ENCODE results near the gene CHRNA1.

CHRNA1 gene

DNA sequence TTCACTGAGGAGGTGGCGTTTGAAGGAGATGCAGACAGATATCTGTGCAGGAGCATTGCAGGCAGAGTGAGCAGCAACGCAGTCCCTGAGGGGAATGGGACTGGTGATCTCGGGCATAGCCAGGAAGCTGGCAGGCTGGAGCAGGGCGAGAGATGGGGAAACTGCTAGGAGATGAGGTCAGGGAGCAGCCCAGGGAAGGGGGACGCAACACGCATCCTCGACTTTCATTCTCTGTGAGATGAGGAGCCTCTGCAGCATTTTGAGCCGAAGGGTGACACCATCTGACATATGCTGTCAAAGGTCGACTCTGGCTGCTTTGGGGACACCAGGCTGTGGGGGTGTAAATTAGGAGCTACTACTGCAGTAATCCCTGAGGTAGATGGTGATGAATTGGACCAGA is 4.3 kb upstream of the CHRNA1 start:
- no peak for DNase-seq (ENCODE audit: extremely low read depth, insufficient read length)
- H3K4me3 ChIP-seq (replicated peaks; ENCODE audit: low read depth, low read length): no peak overlapping the region
- TF ChIP-seq, protein P1, sequence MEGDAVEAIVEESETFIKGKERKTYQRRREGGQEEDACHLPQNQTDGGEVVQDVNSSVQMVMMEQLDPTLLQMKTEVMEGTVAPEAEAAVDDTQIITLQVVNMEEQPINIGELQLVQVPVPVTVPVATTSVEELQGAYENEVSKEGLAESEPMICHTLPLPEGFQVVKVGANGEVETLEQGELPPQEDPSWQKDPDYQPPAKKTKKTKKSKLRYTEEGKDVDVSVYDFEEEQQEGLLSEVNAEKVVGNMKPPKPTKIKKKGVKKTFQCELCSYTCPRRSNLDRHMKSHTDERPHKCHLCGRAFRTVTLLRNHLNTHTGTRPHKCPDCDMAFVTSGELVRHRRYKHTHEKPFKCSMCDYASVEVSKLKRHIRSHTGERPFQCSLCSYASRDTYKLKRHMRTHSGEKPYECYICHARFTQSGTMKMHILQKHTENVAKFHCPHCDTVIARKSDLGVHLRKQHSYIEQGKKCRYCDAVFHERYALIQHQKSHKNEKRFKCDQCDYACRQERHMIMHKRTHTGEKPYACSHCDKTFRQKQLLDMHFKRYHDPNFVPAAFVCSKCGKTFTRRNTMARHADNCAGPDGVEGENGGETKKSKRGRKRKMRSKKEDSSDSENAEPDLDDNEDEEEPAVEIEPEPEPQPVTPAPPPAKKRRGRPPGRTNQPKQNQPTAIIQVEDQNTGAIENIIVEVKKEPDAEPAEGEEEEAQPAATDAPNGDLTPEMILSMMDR (IDR thresholded peaks at IDR 0.05; ENCODE audit: insufficient read depth, low read length, poor library complexity, severe bottlenecking): no peak
- no peaks in the 10 kb centered on the region for H3K36me3 ChIP-seq (ENCODE audit: control insufficient read depth, insufficient read depth, low read length)
- no peaks in the 10 kb centered on the region; the same call in 1 of the 2 replicates for H3K27me3 ChIP-seq (replicated peaks; ENCODE audit: control insufficient read depth, insufficient read depth, low read length)

- TF ChIP-seq, protein P1 (IDR thresholded peaks at IDR 0.05; ENCODE audit: insufficient read depth, low read length, poor library complexity, severe bottlenecking): no peak
- H3K4me3 ChIP-seq (replicated peaks; ENCODE audit: low read depth, low read length): no peak overlapping the region
- no peaks in the 10 kb centered on the region for H3K36me3 ChIP-seq (ENCODE audit: control insufficient read depth, insufficient read depth, low read length)
- H3K27me3 ChIP-seq (replicated peaks; ENCODE audit: control insufficient read depth, insufficient read depth, low read length): no peaks in the 10 kb centered on the region
- DNase-seq (ENCODE audit: extremely low read depth, insufficient read length): no peak
Observed at GRCh38 chr2:174766271-174766670, 2.0 kb upstream of the CHRNA1 start.

GRCh38 chr2:174765576-174765975 is 1.3 kb upstream of the CHRNA1 start:
- TF ChIP-seq, protein P1 (IDR thresholded peaks at IDR 0.05; ENCODE audit: insufficient read depth, low read length, poor library complexity, severe bottlenecking): no peak
- Histone ChIP-seq H3K4me3 (replicated peaks; ENCODE audit: low read depth, low read length) (no peak overlapping the region), H3K36me3 (ENCODE audit: control insufficient read depth, insufficient read depth, low read length) (no peaks in the 10 kb centered on the region), H3K27me3 (replicated peaks; ENCODE audit: control insufficient read depth, insufficient read depth, low read length) (no peaks in the 10 kb centered on the region; the same call in 1 of the 2 replicates)
- no peak for DNase-seq (ENCODE audit: extremely low read depth, insufficient read length)

GRCh38 chr2:174763780-174764179 is 492 bp downstream of the CHRNA1 start:
- Histone ChIP-seq H3K4me3 (replicated peaks; ENCODE audit: low read depth, low read length) (no peak overlapping the region), H3K36me3 (ENCODE audit: control insufficient read depth, insufficient read depth, low read length) (no peaks in the 10 kb centered on the region), H3K27me3 (replicated peaks; ENCODE audit: control insufficient read depth, insufficient read depth, low read length) (no peaks in the 10 kb centered on the region; the same call in 1 of the 2 replicates)
- TF ChIP-seq, protein P1 (IDR thresholded peaks at IDR 0.05; ENCODE audit: insufficient read depth, low read length, poor library complexity, severe bottlenecking): no peak
- DNase-seq (ENCODE audit: extremely low read depth, insufficient read length): no peak

DNA sequence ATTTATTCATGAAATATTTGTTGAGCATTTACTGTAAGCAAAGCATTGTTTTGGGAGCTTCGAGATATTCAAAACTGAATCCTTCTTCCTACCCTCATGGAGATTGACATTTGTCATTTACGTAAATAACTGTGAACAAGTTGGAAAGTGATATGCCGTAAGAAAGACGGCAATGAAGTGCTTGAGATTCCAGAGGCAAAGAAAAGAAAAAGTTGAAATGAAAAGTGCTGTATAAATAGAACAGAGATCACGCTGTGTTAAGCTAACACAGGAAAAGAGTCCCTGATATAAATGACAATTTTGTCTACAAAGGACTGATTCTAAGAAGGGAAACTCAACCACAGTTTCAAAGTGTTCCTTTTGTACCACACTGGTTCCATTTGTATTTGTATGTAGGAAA is 1.8 kb downstream of the CHRNA1 start:
- no peak for DNase-seq (ENCODE audit: extremely low read depth, insufficient read length)
- no peak overlapping the region for H3K4me3 ChIP-seq (replicated peaks; ENCODE audit: low read depth, low read length)
- no peaks in the 10 kb centered on the region; the same call in 1 of the 2 replicates for H3K27me3 ChIP-seq (replicated peaks; ENCODE audit: control insufficient read depth, insufficient read depth, low read length)
- TF ChIP-seq, protein P1 (IDR thresholded peaks at IDR 0.05; ENCODE audit: insufficient read depth, low read length, poor library complexity, severe bottlenecking): no peak
- H3K36me3 ChIP-seq (ENCODE audit: control insufficient read depth, insufficient read depth, low read length): no peaks in the 10 kb centered on the region

DNA sequence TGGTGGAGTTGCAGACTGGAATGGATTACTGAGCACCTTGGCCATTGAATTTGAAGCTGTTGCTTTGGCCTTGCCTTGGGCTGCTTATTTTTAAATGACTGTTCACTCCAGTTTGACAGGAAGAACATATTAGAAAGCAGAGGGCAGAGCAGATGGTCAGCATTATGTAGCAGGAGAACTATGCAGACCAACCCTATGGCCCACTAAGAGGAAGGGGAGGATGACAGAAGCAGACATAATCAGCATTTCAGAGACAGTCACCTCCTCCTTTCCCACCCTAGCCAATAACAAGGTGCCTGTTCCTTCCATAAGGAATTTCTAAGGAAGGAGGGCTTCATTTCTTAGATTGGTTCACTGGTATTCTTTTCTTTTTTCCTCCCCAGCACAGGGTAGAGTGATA is 2.4 kb downstream of the CHRNA1 start:
- TF ChIP-seq, protein P1 (IDR thresholded peaks at IDR 0.05; ENCODE audit: insufficient read depth, low read length, poor library complexity, severe bottlenecking): no peak
- no peak for DNase-seq (ENCODE audit: extremely low read depth, insufficient read length)
- Histone ChIP-seq H3K36me3 (ENCODE audit: control insufficient read depth, insufficient read depth, low read length) (no peaks in the 10 kb centered on the region), H3K4me3 (replicated peaks; ENCODE audit: low read depth, low read length) (no peak overlapping the region), H3K27me3 (replicated peaks; ENCODE audit: control insufficient read depth, insufficient read depth, low read length) (no peaks in the 10 kb centered on the region; the same call in 1 of the 2 replicates)

Data from GM06990 (cell line).